NCI-H187 treated with DMSO at 0.1 percent for 48 hours (cell line): ENCODE results near the gene DDX3Y.

ENCODE experiments used
- DNase-seq: peaks from one replicate; lab custom pipeline; 2025; lab: John Stamatoyannopoulos, UW

The DDX3Y gene

DNA sequence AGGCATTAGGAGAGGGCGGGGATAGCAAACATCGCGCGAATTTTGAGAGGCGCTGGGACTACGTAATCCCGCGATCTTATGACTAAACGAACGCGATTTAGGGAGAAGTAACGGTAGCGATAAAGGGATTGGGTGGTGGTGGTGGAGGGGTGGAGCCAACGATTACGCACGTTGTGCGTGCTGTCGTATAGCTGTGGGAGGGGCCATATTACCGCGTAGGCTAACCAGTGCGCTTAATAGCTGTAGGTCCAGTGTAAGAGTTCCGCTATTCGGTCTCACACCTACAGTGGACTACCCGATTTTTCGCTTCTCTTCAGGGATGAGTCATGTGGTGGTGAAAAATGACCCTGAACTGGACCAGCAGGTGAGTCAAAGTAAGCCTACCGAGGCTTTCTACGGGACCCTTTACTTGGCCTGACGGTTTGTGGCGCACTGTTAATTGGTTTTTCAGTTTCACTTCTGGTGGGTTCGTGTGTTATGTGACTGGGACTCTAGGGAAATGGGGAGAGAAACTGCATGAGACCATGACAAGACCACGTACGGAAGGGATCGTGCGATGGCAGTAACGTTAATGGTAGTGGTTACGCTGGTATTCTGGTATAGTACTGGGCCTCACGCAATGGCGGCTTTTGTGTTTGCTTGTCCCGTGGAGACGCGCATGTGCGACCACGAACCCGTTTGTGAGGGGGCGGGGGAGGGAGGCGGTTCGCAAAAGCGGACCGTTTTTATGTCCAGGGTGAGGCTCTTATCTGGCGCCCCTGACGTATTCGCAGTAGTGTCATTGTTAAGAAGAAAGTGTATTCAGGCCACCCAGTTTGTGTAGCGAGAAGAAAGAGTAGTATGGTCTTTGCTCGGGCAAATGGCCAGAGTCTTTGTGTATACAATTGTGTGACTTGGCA, at the start of gene DDX3Y:
TSS of gene DDX3Y (plus strand) at position 251 of the 899 bp plus-strand sequence. CDS start at position 320, 69 bp downstream.
- no peak for DNase-seq

DNA sequence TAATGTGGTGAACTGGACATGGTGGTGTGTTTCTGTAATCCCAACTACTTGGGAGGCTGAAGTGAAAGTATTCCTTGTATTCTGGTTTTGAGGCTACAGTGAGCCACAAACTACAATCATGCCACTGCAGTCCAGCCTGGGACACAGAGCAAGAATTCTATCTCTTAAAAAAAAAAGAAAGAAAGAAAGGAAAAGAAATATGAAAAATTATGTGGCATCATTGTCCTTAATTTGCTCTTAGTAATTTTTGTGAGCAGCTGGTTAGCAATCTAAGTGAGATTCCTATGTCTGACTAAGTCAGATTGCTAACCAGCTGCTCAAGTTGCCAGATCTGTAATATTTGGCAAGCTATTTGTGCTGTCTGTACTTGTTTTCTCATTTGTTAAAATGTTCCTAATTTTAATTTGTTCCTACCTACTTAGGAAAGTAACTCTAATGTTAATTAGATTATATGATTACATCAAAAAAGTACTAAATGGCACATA, 48.8 kb upstream of the DDX3Y start:
- DNase-seq, result no peak

DNA sequence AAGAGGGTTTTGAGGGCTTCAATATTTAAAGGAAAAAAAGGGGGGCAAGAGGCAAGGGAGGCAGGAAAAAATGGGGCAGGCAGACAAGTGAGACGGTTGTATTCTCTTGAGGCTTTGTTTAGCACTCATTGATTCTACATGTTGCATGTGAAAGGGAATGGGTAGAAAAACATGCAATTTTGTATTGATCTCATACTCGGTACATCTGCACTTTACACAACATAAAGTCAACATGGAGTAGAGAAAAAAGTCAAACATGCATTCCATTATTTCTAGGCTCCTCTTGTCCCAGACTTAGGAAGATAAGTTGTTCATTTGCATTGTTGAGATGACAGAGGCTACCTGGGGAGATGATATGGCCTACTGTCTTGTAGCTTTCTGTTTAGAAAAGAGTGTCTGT, 36.7 kb upstream of the DDX3Y start:
- no peak for DNase-seq

DNA sequence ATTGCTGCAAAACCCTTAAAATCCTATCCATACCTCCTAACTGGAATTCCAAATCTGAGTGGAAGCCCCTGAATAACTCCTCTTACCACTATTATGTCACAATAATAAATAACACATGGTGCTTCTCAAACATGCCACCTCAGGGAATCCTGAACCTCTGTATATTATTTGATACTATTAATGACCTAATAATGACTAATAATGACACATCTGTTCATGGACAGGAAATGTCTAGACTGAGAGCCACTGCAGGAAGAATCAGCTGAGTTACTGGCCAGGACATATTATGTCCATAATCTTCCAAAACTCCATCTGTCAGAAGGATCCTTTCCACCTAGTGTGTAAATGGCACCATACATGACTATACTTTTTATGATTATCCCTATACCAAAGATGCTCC, 7.7 kb upstream of the DDX3Y start:
- DNase-seq, result no peak

DNA sequence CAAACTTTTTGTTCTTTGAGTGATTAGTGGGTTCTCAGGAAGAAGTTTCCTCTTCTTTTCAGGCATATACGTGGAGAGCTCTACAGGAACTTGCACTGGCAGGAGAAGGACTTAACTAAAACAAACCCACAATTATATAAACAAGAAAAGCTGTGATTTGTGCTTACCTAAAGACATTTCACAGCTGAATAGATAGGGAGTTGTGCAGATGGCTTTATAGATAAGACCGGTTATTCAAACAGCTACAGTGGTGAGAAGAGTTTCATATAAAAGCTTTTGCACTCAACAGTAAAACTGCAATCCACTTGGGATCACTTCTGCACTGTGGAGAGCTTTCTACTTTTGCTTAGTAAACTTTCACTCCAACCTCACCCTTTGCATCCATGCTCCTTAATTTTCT, 6.1 kb upstream of the DDX3Y start:
- DNase-seq, result no peak

DNA sequence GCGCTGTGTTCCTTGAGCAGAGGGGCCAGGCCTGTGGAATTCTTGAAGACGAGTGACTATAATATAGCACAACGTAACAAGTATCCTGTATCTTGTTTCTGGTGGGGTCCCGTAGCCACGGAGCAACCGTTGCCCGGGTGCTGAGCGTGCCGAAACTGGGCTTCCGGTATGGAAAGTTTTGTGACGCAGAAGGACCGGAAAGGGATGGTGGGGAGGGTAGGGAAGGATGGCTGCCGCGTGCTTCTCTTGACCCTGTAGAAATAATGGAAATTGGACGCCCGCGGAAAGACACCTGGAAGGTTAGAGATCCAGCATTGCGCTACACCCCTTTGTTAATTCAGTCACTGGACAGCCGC, 827 bp downstream of the DDX3Y start:
- DNase-seq, result no peak

DNA sequence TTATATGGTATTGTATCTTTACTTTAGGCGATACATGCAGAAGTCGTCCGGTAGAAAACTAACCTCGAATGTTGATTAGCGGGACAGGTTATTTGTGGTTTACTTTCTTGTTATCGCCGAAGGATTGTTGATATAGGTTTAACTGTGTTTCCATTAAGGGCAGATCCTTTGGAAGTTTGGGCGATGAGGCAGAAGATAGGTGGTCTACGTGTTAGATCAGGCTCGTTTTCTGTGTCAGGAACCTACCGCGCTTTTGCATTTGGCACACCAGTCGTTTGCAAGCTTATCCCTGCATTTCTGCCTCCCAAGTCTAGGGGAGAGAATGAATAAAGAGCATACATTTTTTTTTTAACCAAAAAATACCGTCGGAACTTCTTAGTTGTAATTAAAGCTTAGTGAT, 1.2 kb downstream of the DDX3Y start:
- DNase-seq, result no peak

DNA sequence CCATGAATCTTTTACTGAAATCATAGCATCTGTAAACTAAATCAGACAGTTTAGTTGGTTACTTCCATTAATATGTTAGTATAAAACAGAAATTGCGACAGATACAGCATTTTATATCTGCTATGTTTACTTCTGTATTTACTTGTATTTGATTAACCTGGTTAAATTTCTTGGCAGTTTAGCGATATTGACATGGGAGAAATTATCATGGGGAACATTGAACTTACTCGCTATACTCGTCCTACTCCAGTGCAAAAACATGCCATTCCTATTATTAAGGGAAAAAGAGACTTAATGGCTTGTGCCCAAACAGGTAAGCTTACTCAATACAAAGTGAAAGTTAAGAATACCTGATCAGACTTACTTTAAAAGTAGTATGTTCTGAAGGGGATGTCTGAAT, 8.9 kb downstream of the DDX3Y start:
- no peak for DNase-seq

DNA sequence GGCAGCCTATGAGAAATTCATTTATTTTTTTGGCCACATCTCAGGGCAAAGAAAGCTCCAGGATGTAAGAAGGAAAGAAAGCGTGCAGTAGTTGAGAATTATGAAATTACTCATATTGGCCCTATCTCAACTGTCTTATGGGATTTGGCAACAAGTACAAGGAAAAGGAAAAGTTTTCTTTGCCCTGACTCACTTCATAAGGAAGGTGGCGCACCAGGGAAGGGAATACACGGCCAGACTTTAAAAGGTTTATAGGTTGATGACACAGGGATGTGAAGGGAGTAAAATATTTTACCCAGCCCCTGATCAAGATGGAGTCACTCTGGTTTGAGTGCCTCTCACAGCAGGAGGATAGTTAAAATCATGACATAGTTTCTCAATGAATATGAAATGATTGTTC, 23.4 kb downstream of the DDX3Y start:
- no peak for DNase-seq

DNA sequence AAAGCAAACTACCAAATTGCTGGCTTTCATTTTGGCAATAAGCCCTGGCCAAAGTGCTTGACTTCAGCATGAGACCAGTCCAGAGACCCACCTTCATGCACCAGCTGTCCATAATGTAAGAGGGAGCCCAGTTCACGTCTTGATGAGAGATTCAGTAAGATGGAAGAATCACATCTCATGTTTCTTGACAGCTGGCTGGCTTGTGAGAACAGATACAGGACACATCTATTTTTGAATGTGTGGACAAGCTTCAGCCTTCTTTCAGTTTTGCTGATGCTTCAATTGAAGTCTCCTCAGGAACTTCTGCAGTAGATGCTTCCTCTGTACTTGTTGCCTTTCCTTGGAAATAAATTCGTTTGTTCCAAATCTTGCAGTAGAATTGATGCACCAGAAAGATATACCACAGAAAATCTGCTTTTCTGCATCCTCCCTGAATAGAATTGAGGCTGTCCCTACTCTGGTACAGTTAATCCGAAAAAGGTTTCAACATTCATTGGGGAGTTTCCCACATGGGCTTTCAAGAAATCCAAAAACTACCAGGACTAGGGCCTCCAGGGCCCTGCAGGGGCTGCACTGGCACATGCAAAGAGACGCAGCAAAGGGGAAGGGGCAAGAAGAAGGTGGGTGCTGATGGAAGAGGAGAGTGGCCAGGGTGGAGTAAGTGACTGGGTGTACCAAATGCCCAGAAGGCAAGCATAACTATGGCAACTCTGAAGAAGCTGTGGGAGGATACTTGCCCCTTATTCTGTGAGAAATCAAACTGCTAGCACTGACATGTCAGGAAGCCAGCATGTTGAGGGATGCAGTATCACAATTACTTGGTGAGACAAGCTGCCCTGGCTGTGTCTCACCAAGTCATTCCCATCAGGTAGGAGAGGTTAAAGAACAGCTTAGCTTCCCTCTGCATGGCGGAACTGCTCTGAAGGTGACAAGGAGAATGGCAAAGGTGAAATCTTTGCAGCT, 37.3 kb downstream of the DDX3Y start:
- DNase-seq, result no peak
